Epithelial cell of esophagus (primary cell): ENCODE results near the gene FAM9A.

Source experiments
- DNase-seq: peaks from one replicate; pipeline ENCODE4 v3.0.0; 2010; ENCODE audit warnings: low read depth
- H3K4me3 ChIP-seq: 2 replicates; pipeline ENCODE4 v1.5.1; 2011; ENCODE audit warnings: mild to moderate bottlenecking, low read length, control low read depth
- TF ChIP-seq, protein P1 (sequence below): IDR thresholded peaks from 2 replicates; pipeline ENCODE4 v1.5.1; 2011; ENCODE audit warnings: low read depth, mild to moderate bottlenecking, low read length, control low read depth, inconsistent platforms; ENCODE audit not compliant: insufficient read depth; ENCODE audit errors: missing control alignments

The FAM9A gene

DNA sequence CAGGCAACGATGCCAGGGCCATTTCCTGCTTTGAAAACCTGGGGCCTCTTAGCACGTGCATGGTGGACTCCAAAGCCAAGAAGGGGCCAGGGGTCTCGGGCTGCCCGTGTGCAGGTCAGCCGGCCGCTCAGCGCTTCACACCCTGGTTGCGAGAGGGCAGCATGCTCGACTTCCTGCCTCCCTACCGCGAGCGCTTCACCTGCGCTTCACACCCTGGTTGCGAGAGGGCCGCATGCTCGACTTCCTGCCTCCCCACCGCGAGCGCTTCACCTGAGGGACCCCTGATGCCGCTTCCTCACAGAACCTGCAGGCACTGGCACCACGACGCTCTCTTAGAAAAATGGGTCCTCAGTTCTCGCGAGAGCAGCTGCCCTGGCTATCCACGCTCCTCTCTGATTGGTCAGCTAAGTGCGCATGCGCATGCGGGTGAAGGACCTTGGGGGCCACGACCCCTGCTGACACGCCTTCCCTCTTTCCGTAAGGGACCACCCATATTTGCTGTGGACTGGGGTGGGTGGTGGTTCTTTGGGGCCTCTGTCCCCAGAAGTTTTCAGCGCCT, at the start of gene FAM9A:
Gene FAM9A (minus strand): TSS at position 343 of the 559 bp plus-strand sequence. CDS start 1,212 bp downstream, outside the sequence.
- no peak for DNase-seq
- H3K4me3 ChIP-seq, result no peak within 1 kb of the TSS
- TF ChIP-seq, protein P1, sequence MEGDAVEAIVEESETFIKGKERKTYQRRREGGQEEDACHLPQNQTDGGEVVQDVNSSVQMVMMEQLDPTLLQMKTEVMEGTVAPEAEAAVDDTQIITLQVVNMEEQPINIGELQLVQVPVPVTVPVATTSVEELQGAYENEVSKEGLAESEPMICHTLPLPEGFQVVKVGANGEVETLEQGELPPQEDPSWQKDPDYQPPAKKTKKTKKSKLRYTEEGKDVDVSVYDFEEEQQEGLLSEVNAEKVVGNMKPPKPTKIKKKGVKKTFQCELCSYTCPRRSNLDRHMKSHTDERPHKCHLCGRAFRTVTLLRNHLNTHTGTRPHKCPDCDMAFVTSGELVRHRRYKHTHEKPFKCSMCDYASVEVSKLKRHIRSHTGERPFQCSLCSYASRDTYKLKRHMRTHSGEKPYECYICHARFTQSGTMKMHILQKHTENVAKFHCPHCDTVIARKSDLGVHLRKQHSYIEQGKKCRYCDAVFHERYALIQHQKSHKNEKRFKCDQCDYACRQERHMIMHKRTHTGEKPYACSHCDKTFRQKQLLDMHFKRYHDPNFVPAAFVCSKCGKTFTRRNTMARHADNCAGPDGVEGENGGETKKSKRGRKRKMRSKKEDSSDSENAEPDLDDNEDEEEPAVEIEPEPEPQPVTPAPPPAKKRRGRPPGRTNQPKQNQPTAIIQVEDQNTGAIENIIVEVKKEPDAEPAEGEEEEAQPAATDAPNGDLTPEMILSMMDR, result no peak

DNA sequence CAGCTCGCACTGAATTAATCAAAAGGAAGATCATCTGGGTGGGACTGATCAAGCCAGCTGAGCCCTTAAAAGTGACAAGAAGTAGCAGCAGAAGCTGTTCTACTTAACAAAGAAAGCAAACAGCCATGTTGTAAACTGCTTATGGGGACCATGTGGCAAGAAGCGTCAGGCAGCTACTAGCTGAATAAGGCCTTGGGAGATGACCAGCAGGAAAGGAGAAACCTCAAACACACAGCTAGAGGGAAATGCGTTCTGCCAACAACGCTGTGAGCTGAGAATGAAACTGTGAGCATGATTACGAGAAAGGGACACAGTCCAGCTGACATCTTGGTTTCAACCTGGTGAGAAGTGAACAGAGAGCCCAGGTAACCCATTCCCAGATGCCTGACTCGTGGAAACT, 49.3 kb upstream of the FAM9A start:
- TF ChIP-seq, protein P1, result no peak
- H3K4me3 ChIP-seq, result no peak overlapping the region
- DNase-seq, result no peak

DNA sequence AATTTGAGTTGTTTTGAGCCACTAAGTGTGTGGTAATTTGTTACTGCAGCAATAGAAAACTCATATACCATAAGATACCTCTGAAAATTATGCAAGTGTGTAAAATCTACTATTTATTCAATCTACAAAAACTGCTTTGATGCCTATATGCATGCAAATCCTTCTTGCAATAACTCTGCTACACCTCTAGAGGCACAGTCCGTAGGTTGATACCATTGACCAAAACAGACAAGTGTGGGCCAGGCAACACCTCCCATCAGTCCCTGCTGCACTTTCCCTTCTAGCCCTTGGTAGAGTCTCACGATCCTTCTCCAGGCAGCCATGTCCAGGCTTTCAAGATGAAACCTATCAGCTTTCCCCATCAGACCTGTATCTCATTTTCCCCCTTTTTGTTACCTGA, 48.8 kb upstream of the FAM9A start:
- DNase-seq, result no peak
- TF ChIP-seq, protein P1, result peak; percentile 12
- no peak overlapping the region for H3K4me3 ChIP-seq

DNA sequence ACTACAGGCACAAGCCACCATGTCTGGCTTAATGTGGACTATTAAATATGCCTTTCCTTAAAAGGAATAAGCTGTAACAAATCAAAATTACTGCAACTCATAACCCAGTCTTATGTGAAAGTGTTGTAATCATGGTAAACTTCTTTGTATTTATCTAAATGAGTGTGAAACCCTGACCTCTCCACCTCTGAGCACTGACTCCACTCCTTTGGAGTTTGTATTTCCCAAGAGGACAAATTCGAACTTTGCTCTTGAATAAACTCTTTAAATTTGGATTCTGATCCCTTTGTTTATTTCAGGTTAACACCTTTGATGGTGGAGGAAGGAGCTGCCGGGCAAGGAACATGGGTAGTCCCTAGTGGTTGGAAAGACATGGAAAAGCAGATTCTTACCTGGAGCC, 48.3 kb upstream of the FAM9A start:
- TF ChIP-seq, protein P1, result no peak
- H3K4me3 ChIP-seq, result no peak overlapping the region
- DNase-seq, result no peak

DNA sequence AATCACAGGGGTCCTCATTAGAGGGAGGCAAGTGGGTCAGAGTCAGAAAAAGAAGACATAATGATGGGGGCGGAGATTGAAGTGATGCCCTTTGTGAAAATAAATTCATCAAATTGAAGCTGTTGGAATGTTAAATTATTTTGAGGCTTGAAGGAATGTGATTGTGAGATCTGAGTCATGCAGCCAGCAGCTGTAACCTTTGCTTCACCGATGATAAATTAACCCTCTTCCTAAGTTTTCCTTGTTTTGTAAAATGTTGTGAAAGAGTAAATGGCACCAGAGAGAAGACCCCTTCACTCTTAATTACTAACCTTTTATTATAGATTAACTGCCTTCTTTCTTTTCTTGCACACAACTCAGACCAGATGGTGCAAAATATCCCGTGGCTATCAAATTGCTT, 47.7 kb upstream of the FAM9A start:
- peak; percentile 29 for DNase-seq
- TF ChIP-seq, protein P1, result no peak
- H3K4me3 ChIP-seq, result no peak overlapping the region

DNA sequence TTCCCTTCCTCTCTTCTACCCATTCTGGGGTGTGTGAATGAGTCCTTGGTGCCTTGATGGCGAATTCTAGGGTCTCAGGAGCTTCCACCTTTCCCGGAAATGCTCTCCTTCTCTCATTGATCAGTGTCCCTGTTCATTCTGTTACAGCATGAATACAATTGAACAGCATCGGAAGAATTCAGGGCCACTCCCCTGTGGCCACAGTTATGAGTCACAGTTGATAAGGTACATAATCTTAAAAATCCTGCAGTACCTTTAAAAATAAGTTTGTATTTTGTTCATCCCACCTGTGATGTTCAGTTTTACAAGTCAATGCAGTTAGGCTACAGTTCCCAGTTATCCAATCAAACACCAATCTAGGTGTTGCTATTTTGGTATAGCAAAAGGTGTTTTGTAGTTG, 47.3 kb upstream of the FAM9A start:
- no peak for DNase-seq
- H3K4me3 ChIP-seq, result no peak overlapping the region
- TF ChIP-seq, protein P1, result no peak

DNA sequence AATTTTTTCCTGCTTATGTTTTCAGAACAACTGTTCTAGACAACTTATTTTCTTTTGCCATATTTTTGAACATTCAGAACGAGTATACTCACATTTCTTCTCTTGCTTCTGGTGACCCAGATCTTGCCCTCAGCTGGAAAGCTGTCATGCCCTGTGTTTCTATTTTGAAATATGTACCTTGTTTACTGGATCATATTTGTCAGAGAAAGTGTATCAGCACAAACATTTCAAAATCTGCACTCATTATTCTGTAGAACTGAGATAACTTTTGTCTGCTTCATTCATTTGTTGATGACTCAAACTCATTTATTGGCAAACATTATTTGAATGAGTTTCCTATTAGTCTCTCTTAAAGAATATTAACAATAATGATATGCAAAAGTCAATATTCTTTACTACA, 46.2 kb upstream of the FAM9A start:
- TF ChIP-seq, protein P1, result no peak
- no peak overlapping the region for H3K4me3 ChIP-seq
- DNase-seq, result no peak
